ENCODE results near the gene AKT3.

Gene AKT3

GRCh38 chr1:243553090-243553489 is 297.0 kb downstream of the AKT3 start:
- DNase-seq (ENCODE audit: low read depth), result no peak

DNA sequence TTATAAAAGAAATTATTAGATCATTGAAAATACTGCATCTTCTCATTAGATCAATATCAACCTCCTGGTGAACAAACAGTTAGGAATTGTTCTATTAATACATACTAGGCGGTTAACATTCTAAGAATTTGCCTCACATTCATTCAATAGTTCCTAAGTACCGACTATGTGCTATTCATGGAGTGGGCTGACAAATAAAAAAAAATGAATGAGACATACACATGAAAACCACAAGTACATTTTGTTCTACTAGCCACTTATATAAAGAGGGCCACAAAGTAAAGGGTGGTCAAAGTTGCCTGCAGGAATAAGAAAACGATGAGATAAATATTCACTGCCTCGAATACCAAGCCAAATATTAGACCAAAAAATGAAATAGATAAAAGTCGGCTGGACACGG is 299.8 kb downstream of the AKT3 start:
- DNase-seq (ENCODE audit: low read depth), result no peak

DNA sequence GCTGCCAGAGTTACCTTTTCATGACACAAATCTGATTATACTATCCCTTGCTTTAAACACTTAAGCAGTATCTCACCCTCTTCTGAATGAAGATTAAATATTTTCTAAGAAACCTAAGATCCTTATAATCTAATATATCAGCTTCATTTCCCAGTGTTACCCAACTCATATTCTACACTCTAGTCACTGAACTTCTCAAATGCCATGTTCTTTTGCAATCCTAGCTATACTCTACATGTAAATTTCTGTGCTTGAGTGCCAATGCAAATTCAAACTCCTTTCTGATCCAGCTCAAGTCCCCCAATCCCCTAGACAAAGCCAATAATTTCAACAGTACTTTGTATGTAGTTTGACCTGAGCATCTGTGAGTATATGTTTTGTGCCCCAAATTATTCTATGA is 300.3 kb downstream of the AKT3 start:
- DNase-seq (ENCODE audit: low read depth), result no peak

- peak; percentile 19 for DNase-seq (ENCODE audit: low read depth)
These were observed 300.9 kb downstream of the AKT3 start for GRCh38 chr1:243549108-243549507.

DNA sequence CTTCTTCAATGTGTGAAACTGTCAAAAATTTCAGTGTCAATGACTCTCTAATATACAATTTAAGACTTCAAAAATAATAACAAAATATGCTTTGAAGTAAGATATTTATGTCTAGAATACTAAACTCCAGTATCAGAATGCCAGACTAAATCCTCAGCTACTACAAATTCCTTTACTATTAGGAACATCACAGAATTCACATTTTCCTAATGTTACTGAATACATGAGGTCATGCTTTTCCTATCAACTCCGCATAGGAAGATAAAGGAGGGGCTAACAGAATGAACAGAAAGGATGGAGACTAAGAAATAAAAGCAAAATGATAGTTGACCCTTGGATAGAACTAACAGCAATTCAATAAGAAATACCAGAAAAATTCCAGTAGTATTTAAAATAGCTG is 301.5 kb downstream of the AKT3 start:
- no peak for DNase-seq (ENCODE audit: low read depth)

GRCh38 chr1:243547891-243548290 is 302.2 kb downstream of the AKT3 start:
- no peak for DNase-seq (ENCODE audit: low read depth)

DNA sequence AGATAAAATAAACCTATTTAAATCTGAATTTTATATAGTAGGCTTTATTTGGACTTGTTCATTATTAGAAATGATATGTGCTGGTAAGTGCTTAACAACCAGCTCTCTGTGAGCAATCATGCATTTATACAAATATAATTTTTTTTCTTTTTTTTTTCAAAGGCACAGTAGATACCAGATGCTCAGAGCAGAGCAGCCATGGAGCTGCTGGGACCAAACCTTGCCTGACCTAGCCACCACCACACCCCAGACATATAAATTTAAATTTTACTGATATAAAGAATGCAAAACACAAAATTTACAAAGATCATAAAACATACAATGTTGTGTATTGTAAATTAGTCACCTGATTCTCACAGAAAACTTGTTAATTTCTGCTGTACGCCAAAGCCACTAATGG is 303.6 kb downstream of the AKT3 start:
- no peak for DNase-seq (ENCODE audit: low read depth)

GRCh38 chr1:243543501-243543900 is 306.5 kb downstream of the AKT3 start:
- no peak for DNase-seq (ENCODE audit: low read depth)

- no peak for DNase-seq (ENCODE audit: low read depth)
These were observed 307.2 kb downstream of the AKT3 start for GRCh38 chr1:243542739-243543415.

GRCh38 chr1:243539636-243540035 is 310.4 kb downstream of the AKT3 start:
- peak; percentile 21 for DNase-seq (ENCODE audit: low read depth)

GRCh38 chr1:243535014-243535413 is 315.0 kb downstream of the AKT3 start:
- DNase-seq (ENCODE audit: low read depth), result no peak

DNA sequence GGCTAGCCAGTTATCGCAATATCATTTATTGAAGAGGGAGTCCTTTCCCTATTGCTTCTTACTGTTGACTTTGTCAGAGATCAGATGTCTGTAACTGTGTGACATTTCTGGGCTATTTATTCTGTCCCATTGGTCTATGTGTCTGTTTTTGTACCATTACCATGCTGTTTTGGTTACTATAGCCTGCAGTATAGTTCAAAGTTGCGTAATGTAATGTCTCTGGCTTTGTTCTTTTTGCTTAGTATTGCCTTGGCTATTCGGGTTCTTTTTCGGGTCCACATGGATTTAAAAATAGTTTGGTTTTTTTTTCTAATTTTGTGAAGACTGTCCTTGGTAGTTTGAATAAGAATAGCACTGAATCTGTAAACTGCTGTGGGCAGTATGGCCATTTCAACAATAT is 320.5 kb downstream of the AKT3 start:
- no peak for DNase-seq (ENCODE audit: low read depth)

GRCh38 chr1:243528459-243529121 is 321.5 kb downstream of the AKT3 start:
- DNase-seq (ENCODE audit: low read depth), result no peak

DNA sequence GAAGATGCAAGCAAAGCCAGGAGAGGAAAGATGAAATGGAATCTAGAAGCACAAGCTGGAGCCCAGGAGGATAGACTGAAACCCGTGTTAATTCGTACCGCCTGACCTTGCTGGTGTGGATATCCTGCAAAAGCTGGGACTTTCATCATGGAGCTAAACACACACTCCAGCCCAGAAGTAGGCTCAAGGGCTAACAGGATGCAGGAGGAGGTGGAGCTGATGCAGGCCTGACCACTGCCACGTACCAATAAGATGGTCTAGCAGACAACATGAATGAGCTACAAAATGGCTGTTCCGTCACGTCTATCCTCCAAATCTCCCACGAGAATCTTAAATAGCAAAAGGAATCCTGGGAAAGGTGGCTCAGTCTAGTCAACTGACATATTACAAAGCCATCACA is 323.9 kb downstream of the AKT3 start:
- DNase-seq (ENCODE audit: low read depth), result no peak

DNA sequence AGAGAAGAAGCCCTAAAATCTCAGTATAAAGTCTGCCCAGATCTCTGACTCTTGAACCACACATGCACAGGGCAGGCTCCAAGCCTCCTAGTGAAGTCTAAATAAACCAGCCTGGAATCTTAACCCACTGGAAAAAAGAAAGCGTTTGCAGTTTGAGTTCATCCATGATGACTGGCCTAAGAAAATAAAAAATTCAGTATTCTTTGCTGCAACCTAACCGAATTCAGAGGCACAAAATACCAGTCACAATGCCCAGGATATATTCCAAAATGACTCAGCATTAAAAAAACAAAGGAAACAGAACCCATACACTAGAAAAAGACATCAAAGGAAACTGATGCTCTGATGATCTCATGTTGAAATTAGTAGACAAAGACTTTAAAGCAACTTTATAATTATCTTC is 325.0 kb downstream of the AKT3 start:
- peak; percentile 87 for DNase-seq (ENCODE audit: low read depth)

DNA sequence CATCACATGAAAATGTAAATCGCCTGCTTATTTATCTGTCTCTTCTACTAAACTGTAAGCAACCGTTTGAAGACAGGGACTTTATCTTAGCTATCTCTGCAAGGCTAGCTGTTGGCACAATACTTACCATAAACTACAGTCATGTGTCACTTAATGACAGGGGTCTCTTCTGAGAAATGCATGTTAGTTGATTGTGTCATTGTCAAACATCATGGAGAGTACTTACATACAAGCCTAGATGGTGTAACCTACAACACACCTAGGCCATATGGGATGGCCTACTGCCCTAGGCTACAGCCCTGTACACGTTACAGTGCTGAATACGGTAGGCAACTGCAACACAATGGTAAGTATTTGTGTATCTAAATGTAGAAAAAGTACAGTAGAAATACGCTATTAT is 326.3 kb downstream of the AKT3 start:
- DNase-seq (ENCODE audit: low read depth), result no peak

- DNase-seq (ENCODE audit: low read depth), result no peak
These were observed 329.2 kb downstream of the AKT3 start for GRCh38 chr1:243520831-243521230.

GRCh38 chr1:243514927-243515326 is 335.1 kb downstream of the AKT3 start:
- no peak for DNase-seq (ENCODE audit: low read depth)

DNA sequence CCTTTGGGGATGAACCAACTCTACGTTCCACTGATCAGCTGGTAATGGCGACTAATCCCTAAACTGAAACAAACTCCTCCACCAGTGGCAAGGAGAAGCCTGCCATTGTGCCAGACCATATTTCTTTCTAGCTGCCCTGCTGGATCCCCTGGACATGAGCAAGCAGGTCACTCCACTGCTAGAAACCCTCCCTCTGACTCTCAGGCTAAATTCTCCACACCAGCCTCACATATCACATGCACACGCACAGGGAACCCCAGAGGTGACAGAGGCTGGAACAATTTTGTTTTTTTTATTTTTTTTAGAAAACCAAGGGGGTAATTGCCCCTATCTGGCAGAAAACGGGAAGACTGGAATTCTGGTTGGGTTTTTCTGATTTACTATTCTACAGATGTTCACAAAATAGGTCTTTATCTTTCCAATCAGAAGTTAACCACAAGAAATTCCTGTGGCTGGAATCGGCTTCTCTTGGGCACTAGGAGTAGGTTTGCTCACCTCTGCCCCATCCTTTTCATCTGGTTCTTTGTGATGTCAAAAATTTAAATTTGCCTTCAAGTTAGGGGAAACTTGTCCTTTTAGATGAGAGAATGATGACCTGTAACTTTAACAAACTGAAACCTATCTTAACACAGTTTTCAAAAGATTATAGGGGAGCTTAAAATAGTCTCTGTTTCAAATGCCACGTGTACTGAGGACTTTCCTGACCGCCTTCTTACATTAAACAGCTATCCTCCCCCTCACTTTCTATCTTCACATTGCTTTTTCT is 336.1 kb downstream of the AKT3 start:
- no peak for DNase-seq (ENCODE audit: low read depth)

GRCh38 chr1:243510928-243511327 is 339.1 kb downstream of the AKT3 start:
- no peak for DNase-seq (ENCODE audit: low read depth)

DNA sequence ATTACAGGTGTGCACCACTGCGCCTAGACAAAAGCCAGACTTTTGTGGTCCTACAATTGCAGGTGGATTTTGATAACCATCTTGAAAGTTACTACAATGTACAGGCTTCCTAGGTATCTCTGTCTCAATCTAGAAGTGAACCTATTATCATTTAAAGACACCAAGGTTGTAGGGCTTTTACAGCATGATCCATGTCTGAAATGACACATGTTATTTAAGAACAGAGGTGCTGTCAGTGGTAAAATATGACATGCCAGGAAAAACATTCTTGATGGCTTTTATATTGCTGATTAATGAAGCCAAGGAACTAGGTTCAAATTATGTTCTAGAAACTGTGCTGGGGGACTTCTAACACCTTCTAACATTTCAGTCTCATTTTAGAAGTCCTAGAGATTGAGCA is 341.1 kb downstream of the AKT3 start:
- DNase-seq (ENCODE audit: low read depth), result no peak

- no peak for DNase-seq (ENCODE audit: low read depth)
These were observed 341.7 kb downstream of the AKT3 start for GRCh38 chr1:243508303-243508713.

GRCh38 chr1:243507672-243508302 is 342.3 kb downstream of the AKT3 start:
- DNase-seq (ENCODE audit: low read depth), result no peak
